ENCODE results near the gene MYL11.

MYL11 gene

GRCh38 chr16:30351001-30351441 lies 23.6 kb upstream of the MYL11 start:
- H3K4me3 ChIP-seq (replicated peaks in 1 of 2; ENCODE audit: low read depth in 2 of 2, low read length in 2 of 2): no peak overlapping the region
- DNase-seq (ENCODE audit: low read depth in 2 of 2): no peak
- no peak for TF ChIP-seq CTCF (IDR thresholded peaks at IDR 0.05; ENCODE audit: low read depth, low read length)

- no peak for TF ChIP-seq CTCF (IDR thresholded peaks at IDR 0.05; ENCODE audit: low read depth, low read length)
- H3K4me3 ChIP-seq (replicated peaks in 1 of 2; ENCODE audit: low read depth in 2 of 2, low read length in 2 of 2): no peak overlapping the region
- DNase-seq (ENCODE audit: low read depth in 2 of 2): peak; percentile 95 to 97
Observed at GRCh38 chr16:30351586-30352419, 22.8 kb upstream of the MYL11 start.

- DNase-seq (ENCODE audit: low read depth in 2 of 2): no peak
- peak; percentile 22 for TF ChIP-seq CTCF (IDR thresholded peaks at IDR 0.05; ENCODE audit: low read depth, low read length)
- no peak overlapping the region for H3K4me3 ChIP-seq (replicated peaks in 1 of 2; ENCODE audit: low read depth in 2 of 2, low read length in 2 of 2)
Observed at GRCh38 chr16:30352488-30353401, 21.9 kb upstream of the MYL11 start.

- peak overlapping the region in 1 of 2 donors; percentile 95 for H3K4me3 ChIP-seq (replicated peaks in 1 of 2; ENCODE audit: low read depth in 2 of 2, low read length in 2 of 2)
- TF ChIP-seq CTCF (IDR thresholded peaks at IDR 0.05; ENCODE audit: low read depth, low read length): no peak
- DNase-seq (ENCODE audit: low read depth in 2 of 2): no peak
Observed at GRCh38 chr16:30353438-30354129, 21.0 kb upstream of the MYL11 start.

GRCh38 chr16:30354423-30355143 lies 20.0 kb upstream of the MYL11 start:
- TF ChIP-seq CTCF (IDR thresholded peaks at IDR 0.05; ENCODE audit: low read depth, low read length): no peak
- peak overlapping the region; percentile 95 to 96 for H3K4me3 ChIP-seq (replicated peaks in 1 of 2; ENCODE audit: low read depth in 2 of 2, low read length in 2 of 2)
- no peak for DNase-seq (ENCODE audit: low read depth in 2 of 2)

All from cardiac fibroblast (primary cell).